HL-60/S4 (cell line): ENCODE results near the gene ARPP21.

Experiments
- in situ Hi-C: fragments of 300-500 bp; cut with MboI; formaldehyde crosslinking; loops from 2 replicates; pipeline ENCODE4 v1.14.3; 2022; ENCODE audit warnings: low sequenced_read_pairs

The ARPP21 gene

DNA sequence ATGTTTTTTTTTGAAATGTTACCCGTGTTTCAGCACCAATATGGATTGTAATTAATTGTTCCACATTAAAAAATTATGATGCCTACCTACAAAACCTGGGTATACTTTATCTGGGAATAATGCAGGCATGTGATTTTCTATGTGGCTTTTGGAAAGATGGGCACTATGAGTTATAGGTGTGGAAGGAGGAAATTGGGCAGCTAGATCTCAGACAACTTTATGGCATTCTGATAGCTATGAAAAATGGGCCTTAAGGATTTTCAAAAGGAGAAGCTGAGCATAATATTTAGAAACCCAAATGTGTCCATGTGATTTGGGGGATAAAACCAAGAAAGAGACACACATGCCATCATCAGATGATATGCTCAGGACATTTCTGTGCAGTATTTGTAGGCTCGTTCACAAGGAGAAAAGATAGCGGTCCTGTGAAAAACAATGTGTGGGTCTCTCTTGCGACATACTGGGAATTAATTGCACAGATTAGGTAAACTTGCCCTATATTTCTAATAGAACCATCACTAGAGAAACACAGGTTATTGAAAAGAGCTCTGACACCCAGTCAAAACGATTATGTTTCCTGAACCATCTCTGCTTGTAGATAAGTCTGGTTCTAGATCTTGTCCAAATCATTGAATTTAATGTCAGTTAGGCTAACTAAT lies 35.3 kb downstream of the ARPP21 start:
- in situ Hi-C loops, result no loop called here

DNA sequence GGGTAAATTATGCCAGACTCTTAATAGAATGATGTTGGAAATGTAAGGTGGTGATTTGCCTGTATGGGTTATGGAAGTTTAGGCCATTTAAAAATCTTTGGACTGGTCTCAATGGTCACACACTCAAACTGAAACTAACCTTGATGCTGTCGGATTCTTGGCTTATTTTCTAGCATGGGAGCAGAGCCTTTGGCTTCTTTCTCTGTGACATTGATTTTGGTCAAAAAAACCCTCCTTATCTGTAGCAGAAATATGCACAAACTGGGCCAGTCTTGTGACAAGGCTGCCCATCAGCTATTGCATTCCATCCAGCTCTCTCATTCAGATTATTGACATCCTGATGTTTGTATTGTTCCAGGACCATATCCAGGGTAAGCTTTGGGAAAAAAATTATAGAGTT lies 35.9 kb downstream of the ARPP21 start:
- in situ Hi-C loops, result no loop called here

DNA sequence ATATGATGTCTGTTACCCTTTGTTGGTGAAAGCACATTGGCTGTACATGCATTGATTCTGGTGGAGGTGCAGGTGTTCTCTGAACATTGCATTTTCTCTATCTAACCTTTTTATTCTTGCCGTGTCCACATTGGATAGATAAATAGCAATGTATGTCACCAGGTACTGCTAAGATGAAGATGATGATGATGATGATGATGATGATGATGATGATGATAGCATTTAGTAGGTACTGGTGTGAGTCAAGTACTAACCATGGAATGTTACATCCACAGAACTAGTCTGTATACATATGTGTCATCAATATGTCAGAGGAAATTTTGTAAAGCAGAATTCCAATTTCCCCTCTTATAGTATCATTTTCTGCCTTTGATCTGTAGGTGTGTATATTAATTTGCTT lies 36.3 kb downstream of the ARPP21 start:
- in situ Hi-C loops, result no loop called here

DNA sequence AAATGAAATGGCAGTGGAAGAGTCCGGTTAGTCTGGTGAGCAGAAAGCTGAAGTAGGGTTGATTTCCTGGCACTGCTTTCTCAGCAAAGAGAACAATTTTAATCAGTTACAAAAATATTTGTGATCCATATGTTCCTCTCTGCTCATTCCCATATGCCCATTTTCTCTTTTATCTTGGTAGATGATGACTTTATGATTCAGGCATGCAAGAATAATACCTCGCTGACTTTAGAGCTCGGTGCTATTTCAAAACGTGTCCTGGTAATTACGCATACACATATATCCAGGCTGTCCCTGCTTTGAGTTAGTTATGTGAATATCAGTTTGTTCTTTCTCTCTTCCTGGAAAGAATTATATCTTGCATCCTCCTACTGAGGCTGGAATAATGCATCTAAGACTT lies 38.5 kb downstream of the ARPP21 start:
- in situ Hi-C loops, result no loop called here

DNA sequence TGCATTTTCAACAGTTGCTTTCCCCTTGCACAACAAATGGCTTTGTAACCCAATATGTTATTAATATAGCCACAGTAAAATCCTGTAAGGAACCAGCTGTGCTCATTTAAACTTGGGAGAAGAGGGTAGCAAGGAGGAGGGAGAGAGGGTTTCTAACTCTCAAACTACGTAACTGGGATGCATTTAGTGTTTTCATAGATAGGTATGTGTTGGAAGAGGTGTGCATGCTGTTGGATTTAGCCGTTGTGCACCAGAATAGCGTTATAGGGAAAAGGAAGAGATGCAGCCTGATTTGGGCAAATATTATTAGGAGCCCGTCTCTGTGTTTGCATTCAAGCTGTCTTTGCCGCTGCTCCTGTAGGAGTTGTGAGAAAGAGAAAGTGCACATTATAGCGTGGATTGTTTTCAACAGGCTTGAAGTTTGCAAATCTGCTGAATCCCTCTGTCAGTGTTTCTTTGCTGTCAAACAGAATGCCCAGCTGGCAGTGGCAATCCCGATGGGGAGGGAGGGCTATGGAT lies 39.4 kb downstream of the ARPP21 start:
- in situ Hi-C loops, result no loop called here

DNA sequence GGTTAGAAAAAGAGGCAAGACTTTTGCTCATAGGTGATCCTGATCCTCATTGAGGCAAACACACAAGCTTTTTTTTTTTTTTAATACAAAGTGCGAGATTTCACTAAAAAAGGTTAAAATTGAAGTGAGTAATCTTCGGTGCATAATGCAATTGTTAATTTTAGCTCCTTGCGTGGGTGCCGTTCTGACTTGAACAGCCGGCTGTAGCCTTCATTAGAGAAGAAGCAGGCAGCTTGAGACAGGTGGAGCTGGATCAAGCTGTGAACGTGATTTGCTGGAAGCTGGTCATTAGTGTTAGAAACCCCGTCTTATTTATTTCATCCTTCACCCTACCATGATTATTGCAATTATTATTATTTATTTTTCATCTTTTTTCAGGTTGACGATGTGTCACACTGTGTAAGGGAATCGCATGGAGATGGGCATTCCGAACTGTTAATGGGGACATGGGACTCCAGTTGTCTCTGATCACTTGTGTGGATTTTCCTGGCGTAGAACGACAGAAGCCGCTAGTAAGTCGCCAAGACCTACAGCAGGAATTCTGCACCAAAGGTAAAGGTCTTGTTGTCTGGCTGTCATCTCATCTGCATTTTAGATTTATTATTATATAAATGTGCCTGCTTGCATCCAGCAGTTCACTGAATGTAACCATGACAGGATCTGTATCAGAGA lies 40.2 kb downstream of the ARPP21 start:
- in situ Hi-C loops, result no loop called here

DNA sequence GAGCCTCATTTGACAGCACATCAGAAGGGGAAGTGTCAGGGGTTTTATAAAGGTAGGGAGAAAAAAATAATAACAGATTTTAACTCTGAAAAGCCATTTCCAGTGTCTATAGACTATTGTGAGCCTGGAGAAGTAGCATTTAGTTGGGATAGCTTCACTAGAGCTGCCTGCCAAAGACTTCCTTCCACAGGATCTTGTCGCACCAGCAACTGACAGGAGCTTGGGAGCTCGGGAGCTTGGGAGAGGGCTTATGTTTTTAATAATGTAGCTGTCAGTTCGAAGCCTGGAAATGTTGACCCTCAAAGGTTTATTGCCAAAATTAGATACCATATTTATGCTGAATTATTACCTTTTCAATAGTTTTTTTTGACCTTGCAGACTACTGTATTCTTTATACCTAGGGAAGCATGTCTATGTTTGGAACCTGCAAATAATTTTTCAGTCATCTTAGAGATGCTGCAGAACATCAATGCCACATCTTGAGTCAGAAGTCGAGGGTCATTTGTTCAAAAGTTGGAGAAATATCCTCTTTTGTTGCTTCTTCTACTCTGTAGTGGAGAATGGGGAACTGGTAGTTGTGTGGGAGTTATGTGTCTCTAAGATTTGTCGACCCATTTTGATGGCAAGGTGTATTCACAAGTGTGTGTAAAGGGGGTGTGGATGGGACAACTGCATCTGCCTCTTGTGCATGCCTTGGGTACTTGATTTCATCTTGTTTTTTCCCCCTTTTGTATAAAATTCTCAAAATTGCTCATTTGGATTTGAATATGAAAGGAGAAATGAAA lies 41.7 kb downstream of the ARPP21 start:
- in situ Hi-C loops, result no loop called here

DNA sequence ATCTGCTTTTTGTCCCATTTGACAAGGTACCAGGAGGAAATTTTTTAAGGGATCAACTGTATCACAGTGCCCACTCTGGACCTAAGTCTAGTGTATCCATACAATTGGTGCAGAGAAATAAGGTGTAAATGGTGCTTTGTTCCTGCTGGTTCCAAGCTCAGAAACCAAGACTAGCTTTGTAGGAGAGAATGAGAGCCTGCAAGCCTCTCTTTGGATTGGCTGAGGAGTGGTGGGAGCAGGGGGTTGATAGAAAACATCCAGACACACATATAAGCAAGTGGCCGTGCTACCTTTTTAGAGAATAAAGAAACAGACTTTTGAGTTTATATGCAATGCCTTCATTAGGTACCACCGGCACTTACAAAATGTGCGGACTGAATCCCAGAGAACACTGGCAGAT lies 45.8 kb downstream of the ARPP21 start:
- in situ Hi-C loops, result no loop called here

DNA sequence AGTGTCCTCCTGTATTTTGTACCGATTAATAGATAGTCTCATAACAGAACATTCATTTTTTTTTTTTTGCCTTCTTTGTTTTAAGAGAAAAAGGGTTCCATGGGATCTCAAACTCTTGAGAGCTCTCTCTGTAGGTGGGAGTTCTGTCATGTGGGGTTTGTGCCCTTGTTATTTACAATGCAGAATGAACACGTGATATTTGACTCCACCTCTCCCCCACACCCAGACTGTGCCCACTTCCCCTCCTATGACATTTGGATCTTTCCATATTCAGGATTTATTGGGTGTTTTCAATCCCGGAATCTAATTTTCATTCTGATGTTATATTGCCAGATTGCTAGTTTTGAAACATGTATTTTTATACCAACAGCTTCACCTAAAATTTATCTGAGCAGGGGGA lies 49.5 kb downstream of the ARPP21 start:
- in situ Hi-C loops, result no loop called here

DNA sequence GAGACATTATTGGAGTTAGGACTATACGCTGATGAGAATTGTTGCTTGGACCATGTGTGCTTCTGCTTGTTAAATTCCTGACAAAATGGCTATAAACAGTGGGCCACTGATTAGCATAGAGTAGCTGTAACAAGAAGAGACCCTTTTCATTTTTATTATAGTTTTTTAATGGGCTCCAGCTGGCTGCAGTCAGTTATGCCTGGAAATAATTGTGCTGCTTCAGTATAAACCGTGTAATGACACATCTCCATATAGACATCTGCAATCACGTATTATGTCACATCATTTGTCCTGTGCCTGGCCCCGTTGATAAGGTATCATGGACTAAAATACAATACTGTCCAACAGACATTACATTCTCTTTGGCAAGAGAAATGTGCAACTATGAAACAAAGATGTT lies 50.9 kb downstream of the ARPP21 start:
- in situ Hi-C loops, result no loop called here

DNA sequence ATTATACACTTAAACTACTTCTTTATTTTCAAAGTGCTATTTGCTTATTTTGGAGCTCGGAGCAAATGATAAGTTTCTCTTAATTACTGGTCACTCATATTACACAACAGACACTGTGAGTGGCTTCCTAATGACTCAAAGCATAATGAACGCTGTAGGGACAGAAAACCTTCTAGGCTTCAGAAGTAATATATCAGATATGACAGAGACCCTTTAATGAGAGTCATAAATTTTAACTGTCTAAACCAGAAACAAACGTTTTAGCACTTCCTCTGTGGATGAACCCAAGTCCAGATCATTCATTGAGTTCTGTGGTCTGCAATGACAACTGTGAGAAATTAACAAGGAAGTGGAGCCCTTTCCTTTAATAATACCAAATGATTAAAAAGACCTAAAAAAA lies 66.6 kb downstream of the ARPP21 start:
- in situ Hi-C loops, result no loop called here

DNA sequence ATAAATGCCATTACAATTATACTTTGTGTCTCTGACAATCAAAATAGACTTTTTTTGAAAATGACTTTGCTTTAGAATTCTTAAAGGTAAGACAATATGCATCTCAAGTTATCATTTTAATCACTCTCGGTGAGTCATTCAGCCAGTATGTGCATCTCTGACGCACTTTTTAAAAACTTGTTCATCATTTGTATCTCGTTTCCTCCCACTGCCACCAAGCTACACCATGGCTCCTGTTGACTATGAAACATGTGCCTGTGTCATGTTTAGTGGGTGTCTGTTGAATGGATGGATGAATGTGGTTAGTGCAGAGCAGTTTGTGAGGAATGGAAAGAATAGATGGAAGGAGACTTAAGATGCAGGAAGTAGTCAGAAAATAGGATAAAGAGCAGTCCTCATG lies 68.6 kb downstream of the ARPP21 start:
- in situ Hi-C loops, result no loop called here

DNA sequence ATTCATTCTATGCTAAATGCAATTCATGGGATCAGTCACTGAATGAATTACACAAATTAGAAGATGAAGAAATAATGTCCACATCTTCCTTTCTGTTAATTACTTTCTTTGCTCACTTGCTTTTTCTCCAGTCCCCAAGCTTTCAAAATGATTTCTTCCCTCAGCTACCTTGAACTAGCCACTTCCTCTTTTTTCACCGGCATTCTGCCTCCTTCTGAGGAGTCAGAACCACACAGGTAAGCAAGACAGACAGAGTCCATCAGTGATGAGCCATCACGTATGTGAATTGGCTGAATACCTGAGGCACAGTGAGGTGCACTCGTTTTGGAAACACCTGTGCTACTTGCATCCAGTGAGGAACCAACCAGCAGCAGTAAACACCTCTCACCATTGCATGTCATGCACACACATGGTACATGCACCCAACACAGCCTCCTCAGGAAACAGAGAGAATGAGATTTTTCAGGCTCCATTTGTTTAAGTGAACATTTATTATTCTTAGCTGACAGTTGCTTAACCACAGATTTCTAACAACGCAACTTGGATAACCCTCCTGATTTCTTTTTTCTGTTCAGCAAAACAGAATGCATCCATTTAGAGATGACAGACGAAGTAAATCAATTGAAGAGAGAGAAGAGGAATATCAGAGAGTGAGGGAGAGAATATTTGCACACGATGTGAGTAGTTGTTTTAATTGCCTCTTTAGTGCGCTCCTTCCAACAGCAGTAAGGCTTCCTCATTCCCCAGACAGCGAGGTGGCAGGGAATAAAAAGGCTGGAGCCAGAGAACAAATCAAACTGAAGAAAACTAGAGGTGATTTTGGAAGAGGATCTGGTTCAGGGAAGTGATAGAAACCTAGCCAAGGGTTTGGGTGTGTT lies 69.3 kb downstream of the ARPP21 start:
- in situ Hi-C loops, result no loop called here

DNA sequence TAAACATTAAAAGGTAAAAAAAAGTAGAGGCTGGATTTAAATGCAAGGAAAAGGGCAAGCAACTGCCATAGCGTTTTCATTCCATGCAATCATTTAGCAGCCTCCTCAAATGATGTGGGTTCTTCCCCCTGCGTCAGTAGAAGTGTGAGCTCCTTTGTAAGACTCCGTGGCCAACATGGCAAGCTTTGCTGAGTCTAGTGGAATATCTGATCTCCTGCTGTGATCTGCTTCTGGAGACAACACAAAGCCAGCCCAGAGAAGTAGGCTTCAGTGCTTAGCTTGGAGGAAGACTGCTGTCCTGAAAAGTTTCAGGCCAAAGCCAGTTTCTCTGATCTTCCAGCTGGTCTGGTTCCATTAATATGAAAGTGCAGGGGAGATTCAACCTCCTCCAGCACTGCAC lies 70.4 kb downstream of the ARPP21 start:
- in situ Hi-C loops, result no loop called here

DNA sequence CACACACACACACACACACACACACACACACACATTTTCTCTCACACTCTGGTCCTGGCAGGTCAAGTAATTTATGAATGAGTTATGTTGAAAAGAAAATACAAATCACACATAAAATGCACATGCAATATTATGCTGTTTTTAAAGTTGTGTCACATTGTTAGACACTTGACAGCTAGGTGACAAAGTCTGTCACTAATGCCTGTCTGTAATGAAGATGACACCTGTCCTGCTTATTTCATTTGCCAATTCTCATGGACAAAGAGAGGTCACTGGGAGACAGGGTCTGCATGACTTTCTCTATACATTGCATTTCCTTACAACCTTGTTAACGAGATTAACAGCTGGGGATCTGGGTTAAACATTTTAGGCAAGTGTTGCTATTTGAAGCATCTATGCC lies 71.2 kb downstream of the ARPP21 start:
- in situ Hi-C loops, result no loop called here

DNA sequence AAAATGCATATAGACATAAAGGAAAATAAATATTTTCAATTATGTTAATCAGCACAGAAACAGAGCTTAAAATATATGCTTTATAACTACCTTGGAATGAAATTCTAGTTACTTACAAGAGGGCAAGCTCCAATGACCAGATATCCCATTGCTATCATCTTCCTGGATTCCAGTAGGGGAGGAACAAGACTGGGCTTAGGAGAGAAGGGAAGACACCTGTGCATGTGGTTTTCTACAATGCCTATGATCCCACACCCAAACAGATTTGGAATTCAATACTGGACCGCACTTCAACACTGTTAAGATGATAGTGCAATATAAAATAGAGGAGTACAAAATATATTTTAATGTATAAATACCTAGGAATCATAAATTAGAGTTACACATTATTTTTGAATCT lies 79.6 kb downstream of the ARPP21 start:
- in situ Hi-C loops, result no loop called here

DNA sequence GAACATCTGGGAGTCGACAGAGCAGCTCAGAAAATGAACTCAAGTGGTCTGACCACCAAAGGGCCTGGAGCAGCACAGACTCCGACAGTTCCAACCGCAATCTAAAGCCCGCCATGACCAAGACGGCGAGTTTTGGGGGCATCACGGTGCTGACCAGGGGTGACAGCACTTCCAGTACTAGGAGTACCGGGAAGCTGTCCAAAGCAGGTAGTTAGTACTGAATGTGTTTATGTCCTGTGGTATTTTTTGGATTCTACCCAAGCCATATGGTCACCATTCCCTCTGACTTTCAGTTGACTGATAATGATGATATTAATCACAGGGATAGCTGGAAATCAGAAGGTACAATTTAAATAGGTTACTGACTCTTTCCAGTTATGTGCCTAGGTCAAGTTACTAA lies 82.3 kb downstream of the ARPP21 start:
- in situ Hi-C loops, result no loop called here

DNA sequence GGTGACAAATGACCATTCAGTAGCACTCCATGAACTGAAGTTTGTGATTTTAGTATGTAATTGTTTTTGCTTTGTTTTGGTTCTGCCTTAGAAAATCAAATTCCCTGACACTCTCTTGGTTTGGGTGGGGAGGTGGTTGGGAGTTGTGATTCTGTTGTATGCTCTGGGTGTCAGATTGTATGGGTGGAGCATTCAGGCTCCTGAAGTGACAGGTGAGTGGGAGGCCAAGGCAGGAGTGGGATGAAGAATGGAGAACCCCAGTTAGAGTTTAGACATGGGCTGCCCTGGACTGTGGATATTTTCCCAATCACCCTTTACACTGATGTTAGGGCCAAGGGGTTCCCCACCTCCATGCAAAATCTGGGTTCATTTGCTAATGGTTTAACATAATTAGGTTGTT lies 83.6 kb downstream of the ARPP21 start:
- in situ Hi-C loops, result no loop called here

DNA sequence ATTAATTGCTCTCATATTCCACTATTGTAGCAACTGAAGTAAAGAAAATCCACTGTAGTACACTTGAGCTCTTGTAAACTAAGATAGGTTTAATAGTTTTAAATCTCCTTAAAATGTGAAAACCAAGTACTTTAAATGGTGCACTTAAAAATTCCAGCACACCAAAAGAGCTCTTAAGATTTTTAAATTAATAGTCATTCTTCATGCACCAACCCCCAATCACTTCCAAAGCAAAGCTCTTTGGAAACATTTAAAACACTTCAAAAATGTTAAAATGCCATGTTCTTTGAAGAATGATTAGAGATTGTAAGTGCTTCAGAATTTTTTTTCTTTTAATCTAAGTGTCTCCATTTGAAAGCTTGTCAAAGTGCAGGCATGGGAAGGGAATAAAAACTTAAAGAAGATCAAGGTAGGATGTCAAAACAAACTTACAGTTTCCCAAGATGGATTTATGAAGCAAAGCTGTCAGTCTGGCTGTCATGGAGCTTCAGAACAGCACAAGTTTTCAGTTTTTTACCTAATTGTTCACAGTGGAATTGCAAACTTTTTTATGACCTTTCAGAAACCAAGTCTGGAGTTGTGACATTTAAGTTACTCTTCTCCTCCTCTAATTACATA lies 84.3 kb downstream of the ARPP21 start:
- in situ Hi-C loops, result no loop called here

DNA sequence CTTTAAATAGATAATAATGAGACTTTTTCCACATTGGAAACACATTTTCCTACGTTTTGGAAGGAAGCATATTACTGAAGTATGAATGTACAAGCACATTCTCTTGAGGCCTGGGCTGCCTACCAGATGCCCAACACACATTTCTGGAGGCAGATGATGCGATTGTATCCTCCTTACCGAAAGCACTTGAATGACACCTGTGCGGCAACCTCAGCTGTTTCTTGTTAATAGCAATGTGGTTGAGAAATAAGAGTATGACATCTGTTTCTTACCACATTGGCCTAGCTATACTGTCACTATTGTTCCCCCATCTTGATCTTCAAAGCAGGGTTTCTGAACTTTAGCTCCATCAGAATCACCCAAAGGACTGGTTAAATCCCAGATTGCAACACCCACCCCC lies 84.8 kb downstream of the ARPP21 start:
- in situ Hi-C loops, result no loop called here

DNA sequence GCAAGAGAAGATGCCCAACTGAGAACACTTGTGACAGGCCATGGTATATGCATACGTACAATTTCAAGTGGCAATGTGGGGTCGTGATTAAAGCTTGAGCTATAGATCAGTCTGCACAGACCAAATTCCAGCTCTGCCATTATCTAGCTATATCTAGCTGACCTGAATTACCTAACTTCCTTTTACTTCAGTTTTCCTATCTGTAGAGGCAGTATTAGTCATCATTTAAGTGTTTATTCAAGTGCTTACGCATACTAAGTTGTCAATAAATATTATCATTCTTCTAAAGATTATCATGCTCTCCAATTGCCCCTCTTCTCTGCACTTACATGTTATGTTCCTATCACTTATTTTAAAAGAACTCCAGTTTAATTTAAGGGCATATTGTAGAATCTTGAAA lies 87.9 kb downstream of the ARPP21 start:
- in situ Hi-C loops, result no loop called here
